B cell (primary cell): ENCODE data around the gene DOCK3.

Source experiments
- CTCF ChIP-seq: fragments of 200-600 bp; IDR thresholded peaks from one replicate; pipeline ENCODE4 v1.8.0; 2022; ENCODE audit warnings: antibody characterized with exemption, mild to moderate bottlenecking
- EZH2 ChIP-seq: IDR thresholded peaks from 2 replicates; pipeline ENCODE4 v1.6.1; 2012; ENCODE audit warnings: borderline replicate concordance, low read depth, mild to moderate bottlenecking, moderate library complexity, low read length; ENCODE audit not compliant: insufficient read depth, poor library complexity, severe bottlenecking

- TF ChIP-seq EZH2 (no peak), CTCF (no peak)
Measured at GRCh38 chr3:50639055-50639494, 35.7 kb upstream of the DOCK3 start.
